ENCODE results near the gene HOXC4.

GRCh38 chr12:54045401-54045800 is 8.2 kb upstream of the HOXC4 start:
- TF ChIP-seq EZH2 (IDR thresholded peaks at IDR 0.05; ENCODE audit: borderline replicate concordance, low read depth, low read length, poor library complexity, severe bottlenecking) (no peak), CTCF (conservative IDR thresholded peaks at IDR 0.05; ENCODE audit: low read depth, low read length) (no peak)
